Suprapubic skin (tissue), 4 donors: Measurements from ENCODE around the gene SAMD4B. TPM values are rescaled to one million over a fixed set of nuclear protein-coding genes. Genes with fewer than 3 reads are reported as not detected.
A peak's percentile ranks its signal among the peaks of the same experiment; 100 is the strongest.

ENCODE experiments used
- DNase-seq, 2 donors: peaks; one replicate each; pipeline ENCODE4 v3.0.0-alpha.2; 2019; ENCODE audit warnings: low spot score in 2 of 2
- H3K27ac ChIP-seq: fragments of 200-600 bp; sonication (generic); one replicate; pipeline ENCODE4 v1.5.1; 2019
- H3K27me3 ChIP-seq: fragments of 200-600 bp; sonication (generic); one replicate; pipeline ENCODE4 v1.5.1; 2019
- H3K36me3 ChIP-seq: fragments of 200-600 bp; sonication (generic); one replicate; pipeline ENCODE4 v1.5.1; 2019
- H3K4me1 ChIP-seq: fragments of 200-600 bp; sonication (generic); one replicate; pipeline ENCODE4 v1.5.1; 2019
- H3K4me3 ChIP-seq: fragments of 200-600 bp; sonication (generic); one replicate; pipeline ENCODE4 v1.5.1; 2019; ENCODE audit warnings: mild to moderate bottlenecking
- H3K9me3 ChIP-seq: fragments of 200-600 bp; sonication (generic); one replicate; pipeline ENCODE4 v1.5.1; 2019
- EP300 ChIP-seq: sonication (generic); formaldehyde crosslinking; IDR thresholded peaks from one replicate; pipeline ENCODE4 v1.6.1; 2017; ENCODE audit warnings: antibody characterized with exemption
- POLR2A ChIP-seq, 2 donors: fragments of 450-650 bp; IDR thresholded peaks; one replicate each; pipeline ENCODE4 v1.6.1; 2017; ENCODE audit warnings: antibody characterized with exemption in 2 of 2, mild to moderate bottlenecking in 2 of 2, moderate library complexity in 2 of 2
- POLR2AphosphoS5 ChIP-seq, 3 donors: sonication (generic); formaldehyde crosslinking; IDR thresholded peaks; one replicate each; pipeline ENCODE4 v1.6.1; 2017; ENCODE audit warnings: antibody characterized with exemption in 3 of 3
- WGBS: methylation state at CpG from one replicate; pipeline ENCODE4 v1.1.5; 2018; 5-methylcytosine and 5-hydroxymethylcytosine counted together
- total RNA-seq, 4 donors: library from RNA; depleted of rRNA; stranded (reverse); fragments of >200 nt; gene quantifications; one replicate each; pipeline ENCODE4 v1.1.0, GENCODE V29; 2016
- TF ChIP-seq, protein P1 (sequence below), 2 donors: fragments of 200-600 bp in 1 of 2; fragments of 450-650 bp in 1 of 2; sonication (generic) in 1 of 2; IDR thresholded peaks; one replicate each; pipeline ENCODE4 v1.5.1; 2016 to 2019; ENCODE audit warnings: antibody characterized with exemption in 2 of 2, mild to moderate bottlenecking in 1 of 2, moderate library complexity in 1 of 2

The SAMD4B gene
- total RNA-seq, 4 donors from 2014 or later: 104 to 166 (median 113) TPM

DNA sequence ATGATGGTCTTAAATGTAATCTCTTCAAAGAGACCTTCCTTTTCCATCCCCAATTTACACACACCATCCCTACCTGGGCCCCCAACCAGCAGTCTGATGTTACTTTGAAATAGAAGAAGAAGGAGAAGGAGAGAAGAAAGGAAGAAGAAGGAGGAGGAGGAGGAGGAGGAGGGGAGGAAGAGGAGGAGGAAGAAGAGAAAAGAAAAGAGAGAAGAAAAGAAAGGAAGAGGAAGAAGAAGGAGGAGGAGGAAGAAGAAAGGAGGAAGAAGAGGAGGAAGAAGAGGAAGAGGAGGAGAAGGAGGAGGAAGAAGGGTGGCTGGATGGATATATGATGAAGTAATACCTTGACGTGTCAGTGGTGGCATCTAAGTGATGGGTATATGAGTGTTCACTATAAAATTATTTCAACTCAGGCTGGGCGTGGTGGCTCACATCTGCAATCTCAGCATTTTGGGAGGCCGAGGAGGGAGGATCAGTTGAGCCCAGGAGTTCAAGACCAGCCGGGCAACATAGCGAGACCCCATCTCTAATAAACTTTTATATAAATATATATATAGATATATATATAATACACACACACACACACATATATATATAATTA lies 17.9 kb upstream of the SAMD4B start:
- peaks cover 4% of the 10 kb centered on the region for H3K27me3 ChIP-seq
- H3K36me3 ChIP-seq: no peaks in the 10 kb centered on the region
- H3K4me3 ChIP-seq: no peak overlapping the region
- H3K4me1 ChIP-seq: peaks cover 11% of the 10 kb centered on the region
- WGBS: 72% methylated on average over 5 of the region's 5 CpGs
- no peak overlapping the region for H3K27ac ChIP-seq
- DNase-seq: no peak
- no peaks in the 10 kb centered on the region for H3K9me3 ChIP-seq
- TF ChIP-seq POLR2AphosphoS5 (IDR thresholded peaks at IDR 0.05) (no peak), EP300 (no peak), POLR2A (IDR thresholded peaks at IDR 0.05) (no peak)
- TF ChIP-seq, protein P1, sequence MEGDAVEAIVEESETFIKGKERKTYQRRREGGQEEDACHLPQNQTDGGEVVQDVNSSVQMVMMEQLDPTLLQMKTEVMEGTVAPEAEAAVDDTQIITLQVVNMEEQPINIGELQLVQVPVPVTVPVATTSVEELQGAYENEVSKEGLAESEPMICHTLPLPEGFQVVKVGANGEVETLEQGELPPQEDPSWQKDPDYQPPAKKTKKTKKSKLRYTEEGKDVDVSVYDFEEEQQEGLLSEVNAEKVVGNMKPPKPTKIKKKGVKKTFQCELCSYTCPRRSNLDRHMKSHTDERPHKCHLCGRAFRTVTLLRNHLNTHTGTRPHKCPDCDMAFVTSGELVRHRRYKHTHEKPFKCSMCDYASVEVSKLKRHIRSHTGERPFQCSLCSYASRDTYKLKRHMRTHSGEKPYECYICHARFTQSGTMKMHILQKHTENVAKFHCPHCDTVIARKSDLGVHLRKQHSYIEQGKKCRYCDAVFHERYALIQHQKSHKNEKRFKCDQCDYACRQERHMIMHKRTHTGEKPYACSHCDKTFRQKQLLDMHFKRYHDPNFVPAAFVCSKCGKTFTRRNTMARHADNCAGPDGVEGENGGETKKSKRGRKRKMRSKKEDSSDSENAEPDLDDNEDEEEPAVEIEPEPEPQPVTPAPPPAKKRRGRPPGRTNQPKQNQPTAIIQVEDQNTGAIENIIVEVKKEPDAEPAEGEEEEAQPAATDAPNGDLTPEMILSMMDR (IDR thresholded peaks at IDR 0.05): no peak

DNA sequence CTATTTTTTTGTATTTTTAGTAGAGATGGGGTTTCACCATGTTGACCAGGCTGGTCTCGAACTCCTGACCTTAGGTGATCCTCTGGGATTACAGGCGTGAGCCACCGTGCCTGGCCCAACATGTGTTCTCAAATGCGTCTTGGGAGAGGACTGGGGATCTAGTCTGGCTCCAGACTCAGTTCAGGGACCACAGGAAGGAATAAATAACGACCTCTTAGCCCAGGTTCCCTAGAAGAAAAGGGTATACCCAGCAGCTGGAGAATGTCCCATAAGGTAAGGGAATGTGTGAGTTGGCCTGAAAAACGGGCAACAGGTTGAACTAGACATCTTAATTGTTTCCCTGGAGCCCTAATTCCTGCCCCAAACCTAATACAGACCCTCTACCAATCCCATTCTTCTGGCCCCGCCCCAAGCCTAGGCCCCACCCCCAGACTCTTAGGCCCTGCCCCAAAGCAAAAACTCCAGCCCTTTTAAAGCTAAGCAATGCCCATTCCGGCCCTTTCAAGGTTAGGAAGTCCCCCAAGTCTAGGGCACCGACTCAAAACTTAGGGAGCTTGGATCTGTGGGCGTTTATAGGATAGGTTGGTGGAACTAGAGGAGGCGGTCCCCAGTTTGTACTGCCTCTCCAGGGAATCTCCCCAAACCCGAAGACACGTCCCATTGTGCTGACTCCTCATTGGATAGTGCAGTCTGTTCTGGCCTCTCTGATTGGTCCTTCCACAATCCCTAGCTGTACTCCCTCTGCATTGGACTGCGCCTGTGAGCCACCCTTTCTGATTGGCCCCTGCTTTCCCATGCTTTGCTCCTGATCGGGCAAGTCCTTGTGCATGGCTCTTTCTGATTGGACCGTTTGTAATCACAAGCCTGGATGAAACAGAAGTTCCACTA lies 16.2 kb upstream of the SAMD4B start:
- Histone ChIP-seq H3K9me3 (no peaks in the 10 kb centered on the region), H3K4me3 (no peak overlapping the region), H3K4me1 (peaks cover 2% of the 10 kb centered on the region), H3K36me3 (no peaks in the 10 kb centered on the region), H3K27ac (no peak overlapping the region), H3K27me3 (no peaks in the 10 kb centered on the region)
- 73% methylated on average over 16 of the region's 16 CpGs for WGBS
- TF ChIP-seq POLR2A (IDR thresholded peaks at IDR 0.05) (no peak), EP300 (no peak), POLR2AphosphoS5 (IDR thresholded peaks at IDR 0.05) (no peak)
- TF ChIP-seq, protein P1 (IDR thresholded peaks at IDR 0.05): no peak
- no peak for DNase-seq

DNA sequence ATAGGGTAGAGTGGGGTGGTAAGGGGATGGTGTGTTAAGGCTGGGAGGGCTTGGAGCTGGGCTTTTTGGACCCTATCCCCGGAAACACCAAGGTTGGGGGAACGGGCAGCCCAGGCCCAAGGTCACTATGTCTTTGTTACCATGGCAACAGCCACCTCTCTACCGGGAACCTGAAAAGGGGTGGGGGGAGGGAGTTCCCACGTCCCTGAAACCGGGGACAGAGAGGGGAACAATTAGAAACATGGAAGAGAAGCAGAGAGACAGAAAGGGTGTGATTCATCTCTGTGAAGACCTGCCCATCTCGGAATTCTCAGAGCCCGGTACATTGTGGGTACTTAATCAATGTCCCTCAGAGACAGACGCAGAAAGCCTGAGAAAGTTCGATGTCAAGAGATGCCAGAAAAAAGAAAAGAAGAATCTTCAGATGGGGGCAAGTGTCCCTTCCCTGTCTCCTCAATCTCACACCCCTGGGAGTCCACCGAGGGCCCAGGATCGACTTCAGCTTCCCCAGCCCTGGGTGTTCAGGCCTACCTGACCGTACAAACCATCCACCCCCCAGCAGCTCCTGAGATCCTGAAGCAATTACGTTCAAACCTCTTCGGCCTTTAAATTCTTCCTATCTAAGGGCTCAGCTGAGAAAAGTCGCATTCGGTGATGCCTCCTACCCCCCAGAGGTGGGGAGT lies 14.7 kb upstream of the SAMD4B start:
- DNase-seq: no peak
- Histone ChIP-seq H3K27ac (no peak overlapping the region), H3K9me3 (no peaks in the 10 kb centered on the region), H3K4me1 (no peaks in the 10 kb centered on the region), H3K4me3 (no peak overlapping the region), H3K36me3 (no peaks in the 10 kb centered on the region), H3K27me3 (no peaks in the 10 kb centered on the region)
- no peak for TF ChIP-seq POLR2A (IDR thresholded peaks at IDR 0.05)
- TF ChIP-seq EP300: no peak
- TF ChIP-seq POLR2AphosphoS5 (IDR thresholded peaks at IDR 0.05): no peak
- WGBS: 74% methylated on average over 16 of the region's 16 CpGs

DNA sequence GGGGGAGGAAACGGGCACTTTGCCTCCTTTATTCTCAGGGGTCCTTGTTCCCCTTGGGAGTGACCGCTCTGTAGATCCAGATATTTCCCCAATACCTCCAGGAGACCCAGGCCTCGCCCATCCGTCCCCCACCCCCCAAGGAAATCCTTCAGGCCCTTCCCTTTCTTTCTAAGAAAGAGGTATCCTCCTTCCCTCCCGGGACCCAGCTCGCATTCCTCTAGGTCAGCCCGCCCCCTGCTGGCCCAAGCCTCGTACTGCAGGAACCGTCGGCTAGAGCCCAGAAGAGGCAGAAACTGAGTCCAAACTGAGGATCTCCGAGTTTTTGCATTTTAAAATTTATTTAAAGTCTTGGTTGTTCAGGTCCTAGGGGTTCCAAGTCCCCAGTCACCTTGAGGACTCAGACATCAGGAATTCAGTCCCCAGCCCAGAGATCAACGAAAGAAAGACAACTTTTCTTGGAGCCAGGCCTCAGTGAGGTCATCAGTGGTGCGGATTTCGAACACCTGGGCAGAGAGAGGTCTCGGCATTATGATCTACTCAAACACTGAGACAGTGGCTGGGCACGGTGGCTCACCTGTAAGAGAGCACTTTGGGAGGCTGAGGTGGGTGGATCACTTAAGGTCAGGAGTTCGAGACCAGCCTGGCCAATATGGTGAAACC lies 14.0 kb upstream of the SAMD4B start:
- peak; percentile 90 to 94 for DNase-seq
- H3K9me3 ChIP-seq: no peaks in the 10 kb centered on the region
- H3K36me3 ChIP-seq: no peaks in the 10 kb centered on the region
- H3K27me3 ChIP-seq: no peaks in the 10 kb centered on the region
- no peak overlapping the region for H3K4me3 ChIP-seq
- no peaks in the 10 kb centered on the region for H3K4me1 ChIP-seq
- 28% methylated on average over 17 of the region's 17 CpGs for WGBS
- TF ChIP-seq, protein P1 (IDR thresholded peaks at IDR 0.05): peak; percentile 96 to 98
- no peak for TF ChIP-seq POLR2AphosphoS5 (IDR thresholded peaks at IDR 0.05)
- H3K27ac ChIP-seq: no peak overlapping the region

DNA sequence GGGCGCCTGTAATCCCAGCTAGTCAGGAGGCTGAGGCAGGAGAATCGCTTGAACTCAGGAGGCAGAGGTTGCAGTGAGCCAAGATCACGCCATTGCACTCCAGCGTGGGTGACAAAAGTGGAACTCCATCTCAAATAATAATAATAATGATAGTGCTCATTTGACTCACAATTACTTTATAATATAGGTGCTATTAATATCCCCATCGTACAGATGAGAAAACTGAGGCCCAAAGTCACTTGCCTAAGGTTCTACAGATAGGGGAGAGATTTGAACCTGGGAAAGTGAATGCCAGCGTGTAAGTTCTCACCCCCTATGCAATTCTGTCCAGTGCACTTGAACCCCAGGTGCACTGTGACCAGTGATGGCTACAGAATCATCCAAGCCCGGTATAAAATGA lies 12.3 kb upstream of the SAMD4B start:
- WGBS: 88% methylated on average over 7 of the region's 7 CpGs
- TF ChIP-seq, protein P1 (IDR thresholded peaks at IDR 0.05): no peak
- TF ChIP-seq POLR2A (IDR thresholded peaks at IDR 0.05) (no peak), POLR2AphosphoS5 (IDR thresholded peaks at IDR 0.05) (no peak), EP300 (no peak)

More for the DNA sequence above, 12.3 kb upstream of the SAMD4B start:
- Histone ChIP-seq H3K4me3 (no peak overlapping the region), H3K27ac (no peak overlapping the region), H3K9me3 (no peaks in the 10 kb centered on the region), H3K36me3 (no peaks in the 10 kb centered on the region), H3K4me1 (no peaks in the 10 kb centered on the region), H3K27me3 (no peaks in the 10 kb centered on the region)
- no peak for DNase-seq
